GDM1 (cell line): ENCODE results near the gene CCDC177.

Experiments used
- DNase-seq: peaks from one replicate; lab custom pipeline; 2025; lab: John Stamatoyannopoulos, UW

CCDC177 gene

DNA sequence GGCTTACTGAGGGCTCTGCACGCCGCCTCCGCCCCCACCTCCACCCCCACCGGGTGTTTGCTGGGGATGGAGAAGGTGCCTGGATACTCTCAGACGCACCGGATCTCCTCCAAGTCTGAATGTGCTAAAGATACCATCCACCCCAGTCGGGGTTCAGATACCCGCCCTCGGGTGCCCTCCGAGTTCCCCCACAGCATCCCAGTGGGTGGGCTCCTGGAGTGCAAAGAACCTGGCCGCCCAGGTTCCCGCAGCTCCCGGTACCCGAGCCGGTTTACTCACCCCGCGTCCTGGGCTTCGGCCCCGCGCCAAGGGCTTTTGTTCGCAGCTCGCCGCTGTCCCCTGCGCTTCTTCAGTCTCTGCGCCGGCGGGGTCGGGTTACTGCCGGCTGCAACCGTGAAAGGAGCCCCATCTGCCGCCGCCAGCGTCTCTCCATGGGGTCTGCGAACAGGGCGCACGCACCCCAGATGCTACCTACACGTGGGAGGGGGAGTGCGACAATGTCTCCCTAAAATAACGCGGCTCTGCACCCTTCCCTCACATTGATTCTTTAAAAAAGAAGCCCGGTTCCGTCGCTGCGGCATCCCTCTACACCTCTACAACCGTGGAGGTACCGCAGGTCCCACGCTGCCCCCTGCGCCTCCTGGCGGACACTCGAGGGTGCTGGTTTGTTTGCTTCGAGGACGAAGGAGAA, at the start of gene CCDC177:
TSS of gene CCDC177 (minus strand) at position 609 of the 691 bp plus-strand sequence. CDS start 1,249 bp downstream, outside the sequence.
- no peak for DNase-seq

DNA sequence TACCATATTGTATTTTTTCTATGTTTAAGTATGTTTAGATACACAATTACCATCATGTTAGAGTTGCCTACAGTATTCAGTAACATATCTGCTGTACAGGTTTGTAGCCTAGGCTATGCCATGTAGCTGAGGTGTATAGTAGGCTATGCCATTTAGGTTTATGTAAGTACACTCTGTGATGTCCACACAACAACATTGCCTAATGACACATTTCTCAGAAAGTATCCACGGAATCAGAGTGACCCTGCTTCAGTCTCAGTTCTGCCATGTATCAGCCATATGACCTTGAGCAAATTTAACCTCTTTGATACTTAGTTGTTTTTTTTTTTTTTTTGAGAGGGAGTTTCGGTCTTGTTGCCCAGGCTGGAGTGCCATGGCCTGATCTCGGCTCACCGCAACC, 49.5 kb upstream of the CCDC177 start:
- DNase-seq, result no peak

DNA sequence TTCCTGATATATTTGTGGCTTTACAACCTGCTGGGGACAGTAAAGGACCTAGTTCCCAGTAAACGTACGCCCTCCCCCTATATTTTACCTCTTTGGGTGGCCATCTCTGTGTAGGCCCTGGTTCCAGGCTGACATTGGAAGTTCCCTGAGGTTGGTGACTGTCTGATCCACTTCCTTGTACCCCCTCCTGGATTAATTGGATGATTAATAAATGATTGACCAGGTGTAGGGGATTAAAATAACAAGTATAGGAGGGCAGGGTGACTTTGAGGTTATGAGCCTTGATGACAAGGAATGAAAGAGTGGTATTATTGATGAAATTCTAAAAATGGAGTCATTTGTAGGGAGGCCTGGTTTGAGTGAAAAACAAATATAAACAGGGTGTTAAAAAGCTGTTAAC, 46.3 kb upstream of the CCDC177 start:
- no peak for DNase-seq

DNA sequence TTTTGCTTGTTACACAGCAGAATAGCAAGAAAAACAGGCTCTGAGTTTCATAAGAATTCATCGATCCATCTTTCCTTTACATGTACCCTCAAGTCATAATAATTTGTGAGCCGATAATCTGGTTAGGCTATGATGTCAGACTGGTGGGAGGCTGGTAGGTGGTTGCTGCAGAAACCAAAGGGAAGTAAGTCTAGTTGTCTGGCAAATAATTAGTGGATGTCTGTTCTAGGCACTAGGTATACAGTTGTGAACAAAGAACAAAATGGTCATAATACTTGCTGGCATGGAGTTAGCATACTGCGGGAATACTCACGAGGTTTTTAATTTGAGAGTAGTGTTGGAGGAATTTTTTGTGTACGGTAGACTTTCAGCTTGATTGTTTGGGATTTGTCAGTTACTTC, 45.5 kb upstream of the CCDC177 start:
- DNase-seq, result no peak

DNA sequence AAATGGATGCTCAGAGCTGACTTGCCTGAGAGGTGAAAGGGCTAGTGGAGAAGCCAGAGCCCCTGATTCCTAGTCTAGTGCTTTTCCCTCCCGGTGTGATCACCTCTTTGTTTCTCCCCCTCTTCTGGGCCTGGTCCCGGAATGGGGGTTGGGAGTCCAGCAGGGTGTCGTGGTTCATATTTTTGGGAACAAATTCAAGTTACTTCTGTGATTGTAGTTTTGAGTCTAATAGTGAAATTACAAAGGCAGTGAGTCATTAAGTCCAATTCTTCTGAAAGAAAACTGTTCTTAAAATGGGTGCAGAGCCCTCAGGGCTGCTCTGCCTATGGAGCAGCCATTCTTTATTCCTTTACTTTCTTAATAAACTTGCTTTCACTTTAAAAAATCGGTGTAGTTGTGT, 44.3 kb upstream of the CCDC177 start:
- no peak for DNase-seq

DNA sequence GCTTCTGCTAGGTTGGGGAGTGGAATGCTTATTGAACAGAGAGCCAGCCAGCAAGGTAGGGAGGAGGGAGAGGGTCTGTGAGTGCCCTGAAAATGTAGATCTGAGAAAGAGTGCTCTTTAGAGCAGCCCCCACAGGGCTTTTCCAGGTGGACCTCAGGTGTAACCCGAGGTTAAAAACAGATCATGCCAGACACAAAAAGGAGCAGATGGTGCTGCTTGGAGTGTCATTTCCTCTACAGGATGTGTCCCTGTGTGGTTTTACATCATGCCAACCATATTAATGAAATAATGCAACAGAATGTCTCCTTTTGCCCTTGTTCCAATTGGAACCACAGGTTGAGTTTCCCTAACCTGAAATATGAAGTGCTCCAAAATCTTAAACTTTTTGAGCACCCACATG, 43.1 kb upstream of the CCDC177 start:
- DNase-seq, result no peak

DNA sequence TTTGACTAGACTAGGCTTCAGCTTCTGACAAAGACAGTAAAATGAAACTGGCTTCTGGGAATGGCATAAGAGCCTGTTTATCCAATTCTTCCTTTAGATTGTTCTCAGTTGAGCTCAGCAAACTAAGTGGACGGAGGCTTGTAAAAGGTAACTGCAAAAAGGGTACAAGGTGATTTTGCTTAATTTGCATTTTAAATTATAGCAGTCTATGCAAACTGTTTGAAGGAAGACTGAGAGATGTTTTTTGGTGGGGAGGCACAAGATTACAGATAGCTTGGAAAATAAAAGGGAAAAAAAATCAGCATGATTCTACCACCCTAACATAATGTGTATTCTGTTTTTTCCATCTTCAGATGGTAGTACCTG, 41.7 kb upstream of the CCDC177 start:
- no peak for DNase-seq

DNA sequence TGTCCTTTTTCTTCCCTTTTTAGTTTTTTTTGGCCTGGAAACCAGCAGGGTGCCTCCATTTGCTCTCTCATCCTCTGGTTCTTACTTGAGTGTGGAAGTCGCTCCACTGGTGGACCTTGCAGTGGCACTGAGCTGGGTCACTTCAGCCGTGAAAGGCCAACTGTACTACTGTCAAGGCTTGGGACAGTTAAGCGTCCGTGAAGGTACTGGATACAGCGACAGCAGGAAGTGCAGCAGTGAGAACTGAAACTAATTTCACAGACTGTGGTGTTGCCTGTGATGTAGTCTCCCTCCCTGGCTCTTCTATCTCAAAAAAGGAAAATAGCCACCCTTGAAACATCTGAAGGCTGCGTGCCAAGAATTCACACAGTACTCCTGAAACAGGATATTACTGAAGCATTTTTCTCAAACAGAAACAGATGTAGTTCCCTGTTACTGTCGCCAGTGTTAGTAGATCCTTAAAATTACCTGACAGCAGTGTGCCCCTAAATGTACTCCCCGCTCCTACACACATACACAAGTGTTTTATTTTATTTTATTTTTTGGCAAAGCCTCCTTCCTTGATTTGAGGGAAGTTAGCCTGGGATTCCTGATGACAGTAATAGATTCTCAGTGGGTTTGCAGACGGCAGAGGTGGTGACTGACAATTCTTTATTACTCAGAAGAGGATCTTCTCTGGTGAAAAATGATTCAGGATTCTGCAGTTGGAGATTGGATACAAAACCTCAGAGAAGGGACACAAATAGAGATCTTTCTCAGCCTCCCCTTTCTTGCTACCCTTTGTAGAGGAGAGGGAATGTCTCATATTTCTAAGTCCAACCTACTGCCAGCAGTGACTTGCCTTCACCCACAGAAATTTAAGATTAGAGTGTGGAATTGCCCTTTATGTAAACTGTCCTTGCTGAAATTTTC, 41.1 kb upstream of the CCDC177 start:
- peak; percentile 49 for DNase-seq

DNA sequence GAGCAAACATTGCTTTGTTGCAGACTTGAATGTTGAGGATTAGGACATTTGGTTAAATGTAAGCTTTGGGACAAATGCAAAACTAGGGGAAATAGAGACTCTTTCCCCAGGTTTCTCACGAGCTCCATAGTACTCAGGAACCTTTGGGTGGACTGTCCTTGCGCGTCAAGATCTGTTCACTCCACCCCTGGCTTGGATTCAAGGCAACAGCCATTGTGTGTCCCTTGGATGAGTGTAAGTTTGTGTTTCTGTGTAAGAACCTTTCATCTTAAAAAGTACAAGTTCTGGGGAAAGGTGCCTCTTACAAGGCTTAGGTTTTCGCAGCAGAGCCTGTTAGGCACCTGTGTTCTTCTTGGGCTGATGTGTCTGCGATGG, 40.4 kb upstream of the CCDC177 start:
- no peak for DNase-seq

DNA sequence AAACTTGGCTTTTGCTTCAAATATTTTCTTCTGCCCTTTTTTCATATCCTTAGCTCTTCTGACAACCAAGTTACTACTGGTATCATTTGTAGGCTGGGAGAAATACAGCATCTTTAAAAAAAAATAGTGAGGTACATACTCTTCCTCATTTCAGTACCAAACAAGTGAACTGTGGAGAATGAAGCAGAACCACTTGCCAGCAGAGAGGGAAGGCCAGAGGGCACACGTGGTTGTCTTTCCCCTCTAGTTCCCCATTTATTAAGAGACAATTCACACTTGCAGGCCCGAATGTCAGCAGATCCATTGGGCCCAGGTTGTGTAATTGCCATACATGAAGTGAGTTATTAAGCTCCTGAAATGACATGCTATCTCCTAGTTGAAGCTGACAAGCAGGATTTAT, 39.9 kb upstream of the CCDC177 start:
- DNase-seq, result peak; percentile 63

DNA sequence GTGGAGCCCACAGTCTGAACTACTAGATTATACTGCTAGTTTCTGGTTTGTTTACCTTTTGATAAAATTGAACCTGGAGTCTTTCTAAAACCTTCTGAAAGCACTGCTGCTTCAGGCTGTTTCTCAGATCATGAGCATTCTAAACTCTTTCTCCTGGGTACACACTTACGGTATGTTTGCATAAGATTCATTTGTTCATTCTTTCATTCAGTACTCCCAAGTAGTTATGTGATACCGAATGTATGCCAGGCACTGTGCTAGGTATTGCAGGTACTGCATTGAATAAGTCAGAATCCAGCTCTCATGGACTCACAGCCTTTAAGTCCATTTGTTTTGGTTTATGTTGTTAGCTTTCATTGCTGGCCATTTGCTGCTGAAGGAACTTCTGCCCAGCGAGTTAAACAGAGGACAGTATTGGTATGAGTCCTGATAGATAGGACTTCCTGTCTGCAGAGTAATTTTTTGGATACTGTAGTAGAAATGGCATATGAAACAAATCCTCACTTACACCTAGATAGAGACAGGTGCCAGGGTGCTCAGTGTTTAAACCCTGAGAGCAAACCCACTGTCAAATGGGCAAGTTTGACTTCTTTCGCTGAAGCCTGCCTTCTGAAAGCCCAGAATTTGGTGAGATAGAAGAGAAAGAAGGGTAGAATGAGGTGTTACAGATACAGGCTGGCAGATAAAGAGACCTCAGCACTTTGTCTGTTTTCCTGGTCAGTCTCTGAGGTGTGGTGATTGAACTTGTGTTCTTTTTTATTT, 38.8 kb upstream of the CCDC177 start:
- no peak for DNase-seq

DNA sequence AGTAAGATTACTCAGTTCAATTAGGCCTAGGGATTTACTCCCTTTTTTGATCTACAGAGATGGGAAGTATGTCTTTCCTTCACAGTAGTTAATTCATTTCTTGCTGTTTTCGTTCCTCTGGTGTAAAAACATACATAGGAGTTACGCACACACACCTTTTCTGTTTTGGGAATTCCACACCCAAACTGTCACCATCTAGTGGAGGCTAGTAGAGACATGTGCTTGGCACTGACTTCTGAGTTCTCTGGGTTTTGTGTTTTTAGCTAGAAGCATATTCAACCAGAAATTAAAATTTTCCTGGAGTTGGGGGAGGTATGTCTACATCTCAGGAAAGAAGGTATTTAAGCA, 38.1 kb upstream of the CCDC177 start:
- no peak for DNase-seq

DNA sequence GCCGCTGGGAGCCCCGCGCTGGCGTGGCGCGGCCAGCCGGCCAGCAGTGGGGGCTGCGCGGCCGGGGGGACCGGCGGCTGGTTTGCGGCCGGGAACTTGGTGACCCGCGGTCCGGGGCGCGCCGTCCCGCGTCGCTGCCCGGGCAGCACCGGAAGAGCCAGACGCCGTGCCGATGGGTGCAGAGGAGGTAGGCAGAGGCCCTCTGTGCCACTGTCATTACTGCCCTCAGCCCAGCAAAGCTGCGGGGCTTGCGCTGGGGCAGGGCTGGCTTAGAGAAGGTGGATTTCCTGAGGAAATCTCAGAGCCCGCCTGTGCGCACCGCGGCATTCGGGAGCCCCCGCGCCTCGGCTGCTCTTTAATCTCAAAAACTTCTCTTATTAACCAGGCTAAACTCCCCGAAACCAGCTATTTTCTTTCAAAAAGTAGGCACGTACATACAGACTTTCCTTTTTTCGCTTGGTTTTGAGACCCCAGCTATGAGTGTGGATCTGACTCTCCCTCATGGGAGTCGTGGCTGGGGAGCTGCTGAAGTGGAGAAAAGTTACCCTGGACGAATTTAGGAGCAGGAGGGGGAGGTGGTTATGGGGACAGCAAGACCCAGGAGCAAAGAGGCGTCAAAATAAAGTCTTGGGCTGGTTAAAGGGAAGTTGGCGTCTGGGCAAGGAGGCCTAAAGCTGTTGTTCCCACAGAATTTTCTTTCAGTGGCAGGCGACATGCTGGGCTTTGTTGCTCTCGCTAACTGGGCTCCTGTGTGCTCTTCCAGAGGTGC, 37.5 kb upstream of the CCDC177 start:
- DNase-seq, result peak; percentile 30

DNA sequence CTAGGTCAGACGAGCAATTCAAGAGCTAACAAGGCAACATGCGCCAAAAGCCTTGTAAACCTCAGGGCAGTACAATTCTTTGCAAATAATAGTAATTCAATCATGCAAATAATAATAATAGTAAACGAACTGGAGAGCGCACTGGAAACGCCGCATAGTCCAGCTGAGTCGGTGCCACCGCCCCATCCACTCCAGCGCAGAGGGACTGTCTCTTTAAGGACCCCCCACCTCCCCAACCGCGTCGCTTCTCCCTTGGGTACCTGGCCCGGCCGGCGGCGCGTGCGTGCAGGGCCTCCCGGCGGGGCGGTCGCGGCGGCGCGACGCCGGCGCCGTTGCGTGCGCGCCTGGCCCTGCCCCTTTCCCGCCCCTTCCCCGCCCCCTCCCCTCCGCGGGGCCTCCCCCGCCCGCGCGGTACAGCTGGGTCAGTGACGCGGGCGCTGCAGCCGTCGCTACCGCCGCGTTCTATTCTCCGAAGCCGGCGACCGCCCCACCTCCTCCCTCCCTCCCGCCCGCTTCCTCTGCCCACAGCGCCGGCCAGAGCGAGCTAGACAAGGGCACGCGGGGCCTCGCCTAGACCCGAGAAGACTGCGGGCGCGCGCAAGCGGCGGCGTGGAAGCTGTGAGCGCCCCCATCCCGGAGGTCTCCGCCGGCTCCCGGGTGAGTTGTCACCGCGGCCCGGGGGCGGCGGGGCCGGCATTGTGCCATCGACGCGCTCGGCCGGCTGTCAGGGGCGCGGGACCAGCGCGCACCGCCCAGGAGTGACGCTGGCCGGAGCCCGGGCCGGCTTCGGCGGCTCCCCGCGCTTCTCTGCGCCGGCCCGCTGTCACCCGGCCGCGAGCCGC, 36.7 kb upstream of the CCDC177 start, which contains the start of gene SUSD6:
TSS of gene SUSD6 (plus strand) at position 425 of the 842 bp plus-strand sequence. CDS start 46,997 bp downstream, outside the sequence.
- DNase-seq, result peak; percentile 89

DNA sequence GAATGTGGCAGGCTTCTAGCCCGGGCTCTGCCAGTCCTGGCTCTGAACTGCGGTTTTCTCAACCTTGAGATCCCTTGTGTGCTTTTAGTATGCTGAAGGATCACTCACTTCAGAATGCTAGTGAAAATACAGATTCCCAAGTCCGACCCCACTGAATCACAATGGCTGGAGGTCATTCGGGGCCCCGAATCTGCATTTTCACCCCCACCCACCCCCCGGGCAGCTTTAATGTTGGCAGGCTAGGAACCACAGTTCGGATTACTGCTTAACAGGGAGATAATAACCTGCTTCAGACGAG, 36.2 kb upstream of the CCDC177 start:
- DNase-seq, result no peak

DNA sequence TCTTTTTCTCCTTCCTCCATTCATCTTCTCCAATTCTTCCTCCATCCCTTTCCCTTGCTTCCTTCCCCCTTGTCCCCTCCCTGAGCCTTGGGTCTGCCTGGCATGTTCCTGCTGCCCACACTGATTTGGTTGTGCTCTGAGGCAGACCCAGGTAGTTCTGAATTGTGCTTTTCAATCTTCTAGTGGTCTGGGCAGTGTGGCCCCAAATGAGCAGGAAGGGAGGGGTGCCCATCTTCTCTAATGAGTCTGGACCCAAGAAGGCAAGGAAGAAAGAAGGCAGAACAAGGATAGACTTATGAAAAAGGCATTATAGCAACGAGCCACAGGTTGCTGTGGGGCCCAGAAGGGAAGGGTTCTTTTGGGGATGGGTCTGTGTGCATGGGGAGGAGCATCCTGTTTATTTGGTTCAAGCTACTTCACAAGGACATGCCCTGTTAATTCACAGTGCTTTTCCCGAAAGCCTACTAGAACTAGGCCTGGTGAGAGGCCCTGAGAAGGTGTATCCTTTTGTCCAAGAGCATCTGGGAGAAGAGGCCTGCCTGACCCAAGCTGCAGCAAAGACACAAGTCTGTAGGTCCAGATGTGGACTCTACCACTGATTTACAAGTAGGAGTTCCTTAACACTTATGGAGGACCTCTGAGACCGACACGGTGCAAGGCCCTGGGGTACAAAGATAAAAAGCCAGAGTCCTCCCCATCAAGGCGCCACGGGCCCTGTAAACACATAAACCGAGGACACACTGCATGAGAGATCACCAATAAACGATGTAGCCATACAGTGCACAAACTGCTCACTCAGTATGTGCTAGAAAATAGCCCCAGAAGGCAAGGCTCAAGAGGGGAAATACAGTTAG, 35.6 kb upstream of the CCDC177 start:
- no peak for DNase-seq

DNA sequence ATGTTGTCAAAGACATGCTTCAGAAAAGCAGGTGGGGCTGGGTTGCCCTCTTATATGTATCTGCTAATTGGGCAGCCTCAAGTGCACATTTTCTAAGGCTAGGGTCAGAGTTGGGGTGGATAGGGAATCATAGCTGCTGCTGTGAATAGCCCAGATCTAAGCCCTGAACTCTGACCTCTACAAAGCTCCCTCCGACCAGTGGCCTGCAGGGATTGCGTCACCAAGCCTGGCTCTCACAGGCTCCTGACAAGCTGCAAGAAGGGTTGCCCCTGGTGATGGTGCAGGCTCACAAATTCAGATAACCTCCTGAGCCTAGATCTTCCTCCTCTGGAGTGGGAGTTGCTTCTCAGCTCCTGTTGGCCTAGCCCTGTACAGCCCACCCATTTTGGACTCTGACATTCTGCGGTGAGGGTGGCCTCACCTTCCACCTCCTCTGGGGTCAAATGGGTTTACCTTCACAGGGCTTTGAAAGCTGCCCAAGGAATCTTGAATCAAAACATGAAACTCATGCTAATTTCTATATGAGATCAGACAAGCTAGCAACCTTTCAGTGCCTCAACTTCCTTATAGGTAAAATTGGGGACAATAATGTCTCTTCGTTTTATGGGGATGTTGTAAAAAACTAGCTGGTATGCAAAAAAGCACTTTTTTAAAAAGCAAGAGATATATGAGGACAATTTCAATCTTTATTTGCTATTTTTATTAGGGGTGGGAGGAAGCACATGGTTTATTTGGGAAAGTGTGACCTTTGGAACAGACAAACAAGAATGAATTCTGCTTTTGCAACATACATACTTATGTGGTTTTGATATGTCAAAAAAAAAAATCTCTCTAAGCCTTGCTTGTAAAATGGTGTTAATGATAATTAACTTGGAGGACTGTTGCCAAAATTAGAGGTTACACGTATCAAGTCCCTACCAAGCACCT, 31.9 kb upstream of the CCDC177 start:
- no peak for DNase-seq

DNA sequence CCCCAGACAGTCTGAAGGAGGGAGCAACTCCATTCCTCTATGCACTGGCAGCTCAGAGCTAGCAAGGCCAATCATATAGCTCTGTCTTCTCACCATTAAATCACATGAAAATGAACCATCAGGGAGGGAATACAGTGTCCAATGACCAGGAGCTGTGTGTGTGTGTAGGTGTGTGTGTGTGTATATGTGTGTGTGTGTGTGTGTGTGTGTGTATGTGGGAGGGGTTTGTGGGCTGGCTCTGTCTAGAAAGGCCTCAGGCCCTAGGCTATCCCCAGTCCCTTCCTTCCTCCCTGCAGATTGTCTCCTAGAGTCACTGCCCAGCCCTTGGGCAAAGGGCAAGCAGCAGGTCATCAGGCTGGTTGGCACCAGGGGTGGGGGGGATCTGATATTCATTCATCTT, 31.1 kb upstream of the CCDC177 start:
- no peak for DNase-seq

DNA sequence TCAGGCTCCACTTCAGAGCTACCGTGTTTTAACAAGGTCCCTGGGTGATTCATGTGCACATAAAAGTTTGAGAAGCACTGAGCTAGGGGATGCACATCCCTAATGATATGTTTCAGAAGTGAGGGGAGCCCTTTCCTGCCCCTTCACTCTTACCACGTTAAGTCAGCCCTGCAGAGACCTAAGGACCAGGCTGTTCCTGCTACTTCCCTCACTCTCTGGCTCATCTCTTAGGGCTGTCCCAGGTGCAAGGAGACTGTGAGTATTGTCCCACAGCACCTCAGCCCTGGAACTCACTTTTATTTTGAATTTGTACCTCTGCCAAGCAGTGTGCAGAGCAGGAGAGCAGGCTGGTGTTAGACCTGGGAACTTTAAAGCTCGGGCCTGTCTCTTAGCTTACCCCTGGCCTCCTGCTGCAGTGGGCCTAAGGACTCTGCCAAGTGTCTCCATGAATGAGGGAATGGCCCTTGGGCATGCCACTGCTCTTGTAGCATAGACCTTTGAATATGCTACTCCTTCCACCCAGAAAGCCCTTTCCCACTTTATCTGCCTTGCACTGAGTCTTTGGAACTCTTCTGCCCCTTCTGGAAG, 25.7 kb upstream of the CCDC177 start:
- DNase-seq, result no peak
